Skin of body (tissue), 2 donors: ENCODE data around the gene OR2V2. TPM values are rescaled to one million over a fixed set of nuclear protein-coding genes. Genes with fewer than 3 reads are reported as not detected.
"Not testable (repeated sequence)": the region's sequence is repeated elsewhere in the genome, so short reads cannot be mapped to it uniquely, and the experiment has no call there.

ENCODE experiments used
- DNase-seq: peaks from one replicate; lab custom pipeline; 2025; lab: John Stamatoyannopoulos, UW
- total RNA-seq: library from RNA; depleted of rRNA; stranded (reverse); fragments of >200 nt; gene quantifications from one replicate; pipeline ENCODE4 v1.2.3, GENCODE V29; 2014

OR2V2 gene
- total RNA-seq, 1 donor from 2014 or later = under 0.01 TPM

GRCh38 chr5:181168595-181169118 is 21.3 kb downstream of the OR2V2 start:
- no peak for DNase-seq

DNA sequence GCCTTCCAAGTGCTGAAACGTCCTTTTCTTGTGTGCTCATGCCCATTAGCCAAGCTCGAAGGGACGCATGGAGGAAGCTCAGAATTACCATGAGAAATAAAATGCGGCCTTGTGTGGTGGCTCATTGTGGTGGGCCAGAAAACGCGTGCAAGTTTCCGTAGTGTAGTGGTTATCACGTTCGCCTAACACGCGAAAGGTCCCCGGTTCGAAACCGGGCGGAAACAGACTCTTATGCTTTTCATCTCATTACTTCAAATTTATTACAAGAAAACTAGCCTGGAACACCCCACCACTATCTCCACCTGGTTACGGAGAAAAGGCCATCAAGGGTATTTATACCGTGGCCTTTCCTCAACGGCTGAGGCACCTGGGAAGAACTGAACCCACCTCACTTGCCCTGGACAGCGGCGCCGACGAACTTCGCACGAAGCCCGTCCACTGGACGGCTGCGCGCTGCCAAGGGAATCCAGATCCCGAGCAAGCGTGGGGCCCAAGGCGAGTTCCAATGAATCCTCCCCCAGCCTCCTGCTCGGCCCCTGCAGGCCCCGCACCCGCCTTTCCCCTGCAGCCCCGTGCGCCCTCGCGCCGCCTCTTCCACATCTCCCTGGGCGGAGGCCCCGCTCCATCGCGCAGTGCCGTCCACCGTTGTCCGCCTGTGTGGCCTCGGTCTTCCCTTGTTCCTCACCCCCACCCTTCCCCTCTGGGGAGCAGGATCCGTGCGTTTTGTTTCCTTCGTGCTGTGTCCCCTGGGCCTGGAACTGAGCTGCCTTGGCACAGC is 22.3 kb downstream of the OR2V2 start:
- peak; percentile 17 for DNase-seq

GRCh38 chr5:181170237-181170825 is 22.9 kb downstream of the OR2V2 start:
- DNase-seq = no peak

DNA sequence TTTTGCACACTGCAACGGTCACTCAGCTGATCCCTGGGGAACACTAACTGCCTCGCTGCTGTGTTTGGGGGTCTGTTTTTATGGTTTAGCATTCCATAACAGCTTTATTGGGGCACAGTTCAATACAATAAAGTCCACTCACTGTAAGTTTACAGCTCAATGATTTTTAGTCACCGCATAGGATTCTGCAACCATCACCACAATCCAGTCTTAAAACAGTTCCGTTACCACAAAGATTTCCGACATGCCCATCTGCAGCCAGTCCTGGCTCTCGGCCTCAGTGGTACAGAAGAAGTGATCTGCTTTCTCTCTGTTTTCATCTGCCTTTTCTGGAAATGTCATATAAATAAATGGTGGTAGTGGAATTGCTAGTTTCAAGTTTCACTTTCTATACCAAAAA is 23.6 kb downstream of the OR2V2 start:
- no peak for DNase-seq

DNA sequence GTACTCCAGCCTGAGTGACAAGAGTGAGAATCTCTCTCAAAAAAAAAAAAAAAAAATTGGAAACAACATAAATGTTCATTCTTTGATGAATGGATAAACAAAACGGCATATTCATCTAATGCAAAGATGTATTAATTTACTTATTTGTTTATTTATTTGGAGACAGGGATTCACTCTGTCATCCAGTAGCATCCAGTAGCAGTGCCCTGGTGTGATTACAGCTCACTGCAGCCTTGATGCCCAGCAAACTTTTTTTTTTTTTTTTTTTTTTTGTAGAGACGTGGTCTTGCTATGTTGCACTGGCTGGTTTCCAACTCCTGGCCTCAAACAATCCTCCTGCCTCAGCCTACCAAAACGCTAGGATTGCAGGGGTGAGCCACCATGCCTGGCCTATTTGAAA is 24.4 kb downstream of the OR2V2 start:
- DNase-seq = no peak

DNA sequence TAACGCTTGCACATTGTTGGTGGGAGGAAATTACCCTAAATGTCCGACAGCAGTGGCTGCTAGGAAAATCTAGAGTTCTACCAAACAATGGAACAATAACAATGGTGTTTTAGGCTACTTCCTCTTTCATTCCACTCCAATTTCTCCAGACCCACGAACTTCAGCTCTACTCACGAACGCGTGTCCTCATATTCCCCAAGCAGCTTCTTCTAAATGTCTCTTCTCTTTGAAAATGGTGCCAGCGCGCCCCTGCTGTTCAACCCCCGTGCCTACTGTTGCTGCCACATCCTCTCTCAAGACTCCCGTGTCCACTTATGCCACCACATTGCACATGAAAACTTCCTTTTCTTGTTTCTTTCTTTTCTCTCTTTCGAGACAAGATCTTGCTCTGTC is 25.6 kb downstream of the OR2V2 start:
- no peak for DNase-seq

DNA sequence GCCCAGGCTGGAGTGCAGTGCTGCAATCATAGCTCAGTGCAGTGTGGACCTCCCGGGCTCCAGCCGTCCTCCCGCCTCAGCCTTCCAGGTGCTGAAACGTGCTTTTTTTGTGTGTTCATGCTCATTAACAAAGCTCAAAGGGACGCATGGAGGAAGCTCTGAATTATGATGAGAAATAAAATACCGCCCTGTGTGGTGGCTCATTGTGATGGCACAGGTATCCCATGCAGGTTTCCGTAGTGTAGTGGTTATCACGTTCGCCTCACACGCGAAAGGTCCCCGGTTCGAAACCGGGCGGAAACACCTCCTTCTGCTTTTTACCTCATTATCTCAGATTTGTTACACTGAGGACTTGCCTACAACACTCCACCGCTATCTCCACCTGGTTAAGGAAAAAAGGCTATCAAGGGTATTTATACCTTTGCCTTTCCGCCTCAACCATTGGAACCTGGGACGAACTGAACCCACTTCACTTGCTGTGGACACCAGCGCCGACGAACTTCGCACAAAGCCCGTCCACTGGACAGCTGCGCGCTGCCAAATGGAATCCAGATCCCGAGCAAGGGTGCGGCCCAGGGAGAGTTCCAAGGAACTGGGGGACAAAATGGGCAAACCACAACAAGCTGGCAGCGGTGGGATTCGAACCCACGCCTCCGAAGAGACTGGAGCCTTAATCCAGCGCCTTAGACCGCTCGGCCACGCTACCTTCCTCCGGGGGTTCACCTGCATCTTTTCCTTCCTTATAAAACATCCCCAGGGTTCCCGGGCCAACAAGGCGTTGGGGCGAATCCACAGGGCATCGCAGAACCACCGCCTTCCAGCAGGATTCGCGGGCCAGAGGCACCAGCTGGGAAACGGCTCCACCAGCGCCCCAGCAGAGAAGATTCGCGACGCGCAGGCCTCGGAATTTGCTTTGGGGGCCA is 26.3 kb downstream of the OR2V2 start:
- DNase-seq = no peak

- DNase-seq = no peak
These were observed 29.0 kb downstream of the OR2V2 start for GRCh38 chr5:181176254-181176952.

DNA sequence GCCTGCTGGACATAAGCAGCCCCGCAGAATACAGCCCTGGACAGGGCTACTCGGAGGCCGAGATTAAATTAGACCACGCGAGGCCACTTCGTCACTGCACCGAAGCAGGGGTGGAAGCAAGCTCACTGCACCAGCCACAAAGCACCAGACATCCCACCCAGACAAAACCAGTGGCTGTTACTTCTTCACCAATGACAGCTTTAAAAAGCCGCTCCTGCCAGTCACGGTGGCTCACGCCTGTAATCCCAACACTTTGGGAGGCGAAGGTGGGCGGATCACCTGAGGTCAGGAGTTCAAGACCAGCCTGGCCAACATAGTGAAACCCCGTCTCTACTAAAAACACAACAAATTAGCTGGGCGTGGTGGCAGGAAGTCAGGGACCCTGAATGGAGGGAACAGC is 30.2 kb downstream of the OR2V2 start:
- not testable (repeated sequence) for DNase-seq

GRCh38 chr5:181181650-181182565 is 34.5 kb downstream of the OR2V2 start:
- no peak for DNase-seq

GRCh38 chr5:181182651-181183050 is 35.3 kb downstream of the OR2V2 start:
- no peak for DNase-seq

DNA sequence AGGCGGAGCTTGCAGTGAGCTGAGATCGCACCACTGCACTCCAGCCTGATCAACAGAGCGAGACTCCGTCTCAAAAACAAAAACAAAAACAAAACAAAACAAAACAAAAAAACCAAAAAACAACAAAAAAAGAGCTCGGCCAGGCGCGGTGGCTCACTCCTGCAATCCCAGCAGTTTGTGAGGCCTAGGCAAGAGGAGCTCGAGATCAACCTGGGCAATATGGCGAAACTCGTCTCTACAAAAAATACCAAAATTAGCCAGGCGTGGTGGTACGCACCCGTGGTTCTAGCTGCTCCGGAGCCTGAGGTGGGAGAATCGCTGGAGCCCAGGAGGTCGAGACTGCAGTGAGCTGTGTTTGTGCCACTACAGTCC is 37.4 kb downstream of the OR2V2 start:
- no peak for DNase-seq

DNA sequence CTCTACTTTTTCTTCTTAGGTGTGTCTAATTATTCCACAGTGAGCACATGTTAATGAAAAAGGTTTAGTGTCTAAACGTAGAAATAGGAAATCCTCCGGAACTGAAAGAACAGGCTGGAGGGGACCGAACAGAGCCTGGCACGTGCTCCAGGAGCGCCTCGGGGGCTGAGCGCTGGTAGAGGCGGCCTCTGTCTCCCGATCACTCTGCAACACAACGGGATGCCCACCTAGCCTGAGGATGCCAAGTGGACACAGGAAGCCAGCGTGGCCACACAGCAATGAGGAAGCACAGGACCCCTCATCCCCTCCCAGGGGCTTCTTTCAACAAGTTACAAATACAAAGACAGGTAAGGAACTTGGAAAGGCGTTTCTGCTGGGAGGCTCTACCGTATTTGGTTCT is 38.2 kb downstream of the OR2V2 start:
- no peak for DNase-seq

GRCh38 chr5:181186022-181186421 is 38.6 kb downstream of the OR2V2 start:
- DNase-seq = no peak

DNA sequence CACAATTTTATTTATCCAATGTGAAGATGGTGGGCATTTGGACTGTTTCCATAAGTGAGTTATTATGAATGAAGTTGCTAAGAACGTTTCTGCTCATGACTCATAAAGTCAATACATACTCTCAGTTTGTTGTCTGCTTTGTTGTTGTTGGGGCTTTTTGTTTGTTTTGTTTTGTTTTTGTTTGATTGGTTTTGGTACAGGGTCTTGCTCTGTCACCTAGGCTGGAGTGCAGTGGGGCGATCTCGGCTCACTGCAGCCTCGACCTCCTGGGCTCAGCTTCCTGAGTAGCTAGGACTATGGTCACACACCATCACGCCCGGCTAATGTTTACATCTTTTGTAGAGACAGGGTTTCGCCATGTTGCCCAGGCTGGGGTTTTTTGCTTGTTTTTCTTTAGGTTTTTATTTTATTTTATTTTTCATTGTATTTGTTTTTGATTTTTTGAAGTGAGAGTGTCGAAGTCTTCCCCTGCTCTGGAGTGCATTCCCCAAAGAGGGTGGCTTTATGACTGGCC is 39.7 kb downstream of the OR2V2 start:
- DNase-seq = no peak

DNA sequence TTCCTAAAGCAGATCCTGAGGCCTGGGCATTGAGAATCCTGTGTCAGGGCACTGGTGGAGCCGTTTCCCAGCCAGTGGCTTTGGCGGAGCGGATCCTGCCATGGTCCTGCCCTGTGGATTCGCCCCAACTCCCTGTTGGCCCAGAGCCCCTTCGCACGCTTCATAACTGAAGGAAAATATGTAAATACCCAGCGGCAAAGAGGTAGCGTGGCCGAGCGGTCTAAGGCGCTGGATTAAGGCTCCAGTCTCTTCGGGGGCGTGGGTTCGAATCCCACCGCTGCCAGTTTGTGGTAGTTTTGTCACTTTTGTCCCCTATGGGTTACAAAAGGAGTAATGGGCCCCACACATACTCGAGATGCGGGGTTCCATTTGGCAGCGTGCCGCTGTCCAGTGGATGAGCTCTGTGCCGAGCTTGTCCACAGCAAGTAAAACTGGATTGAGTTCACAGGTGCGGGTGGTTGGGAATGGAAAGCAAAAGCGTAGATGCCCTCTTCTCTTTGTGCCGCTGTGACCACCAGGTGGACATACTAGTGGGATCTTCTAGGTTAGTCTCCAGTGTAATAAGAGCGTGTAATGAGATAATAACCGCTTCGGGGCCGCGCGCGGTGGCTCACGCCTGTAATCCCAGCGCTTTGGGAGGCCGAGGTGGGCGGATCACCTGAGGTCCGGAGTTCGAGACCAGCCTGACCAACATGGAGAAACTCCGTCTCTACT is 40.3 kb downstream of the OR2V2 start:
- DNase-seq = no peak

GRCh38 chr5:181188700-181189362 is 41.4 kb downstream of the OR2V2 start:
- DNase-seq = no peak

GRCh38 chr5:181189363-181189961 is 42.1 kb downstream of the OR2V2 start:
- no peak for DNase-seq
